HG02973 (cell line): ENCODE measurements around the gene BCAS4.
"Not testable (repeated sequence)": the region's sequence is repeated elsewhere in the genome, so short reads cannot be mapped to it uniquely, and the experiment has no call there.

Experiments
- ATAC-seq: cut with Tn5 transposase; IDR thresholded peaks from one replicate; pipeline ENCODE4 v1.9.1; 2021; ENCODE audit warnings: moderate library complexity; ENCODE audit not compliant: unreplicated experiment

BCAS4 gene

GRCh38 chr20:50769551-50770085, 25.2 kb upstream of the BCAS4 start:
- ATAC-seq, result not testable (repeated sequence)

- ATAC-seq, result not testable (repeated sequence)
These were observed 23.3 kb upstream of the BCAS4 start for GRCh38 chr20:50771419-50772080.

DNA sequence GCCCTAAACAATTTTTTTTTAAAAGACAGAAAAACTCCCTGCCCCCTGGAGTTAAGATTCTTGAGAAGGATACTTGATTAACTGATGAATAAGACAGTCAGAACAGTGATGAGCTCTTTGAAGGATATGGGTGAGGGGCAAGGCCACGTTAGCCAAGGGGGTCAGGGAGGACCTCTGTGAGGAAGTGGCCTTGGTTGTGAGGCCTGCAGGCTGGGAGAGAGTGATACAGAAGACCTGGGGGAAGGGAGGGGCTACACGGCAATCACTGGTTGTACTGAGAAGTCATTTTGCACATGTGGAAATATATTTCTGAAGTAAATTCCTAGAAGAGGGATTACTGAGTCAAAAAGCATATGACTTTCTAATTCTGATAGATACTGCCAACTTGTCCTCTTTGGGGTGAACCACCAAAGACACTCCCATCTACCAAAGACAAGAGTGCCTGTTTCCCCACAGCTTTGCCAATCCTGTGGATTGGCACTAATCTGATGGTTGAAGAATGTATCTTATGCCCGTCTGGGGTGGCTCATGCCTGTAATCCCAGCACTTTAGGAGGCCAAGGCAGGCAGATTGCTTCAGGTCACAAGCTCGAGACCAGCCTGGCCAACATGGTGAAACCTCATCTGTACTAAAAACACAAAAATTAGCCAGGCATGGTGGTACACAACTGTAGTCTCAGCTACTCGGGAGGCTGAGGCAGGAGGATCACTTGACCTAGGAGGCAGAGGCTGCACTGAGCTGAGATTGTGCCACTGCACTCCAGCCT, 22.3 kb upstream of the BCAS4 start:
- ATAC-seq, result no peak

- ATAC-seq, result no peak
These were observed 20.3 kb upstream of the BCAS4 start for GRCh38 chr20:50774515-50774914.

DNA sequence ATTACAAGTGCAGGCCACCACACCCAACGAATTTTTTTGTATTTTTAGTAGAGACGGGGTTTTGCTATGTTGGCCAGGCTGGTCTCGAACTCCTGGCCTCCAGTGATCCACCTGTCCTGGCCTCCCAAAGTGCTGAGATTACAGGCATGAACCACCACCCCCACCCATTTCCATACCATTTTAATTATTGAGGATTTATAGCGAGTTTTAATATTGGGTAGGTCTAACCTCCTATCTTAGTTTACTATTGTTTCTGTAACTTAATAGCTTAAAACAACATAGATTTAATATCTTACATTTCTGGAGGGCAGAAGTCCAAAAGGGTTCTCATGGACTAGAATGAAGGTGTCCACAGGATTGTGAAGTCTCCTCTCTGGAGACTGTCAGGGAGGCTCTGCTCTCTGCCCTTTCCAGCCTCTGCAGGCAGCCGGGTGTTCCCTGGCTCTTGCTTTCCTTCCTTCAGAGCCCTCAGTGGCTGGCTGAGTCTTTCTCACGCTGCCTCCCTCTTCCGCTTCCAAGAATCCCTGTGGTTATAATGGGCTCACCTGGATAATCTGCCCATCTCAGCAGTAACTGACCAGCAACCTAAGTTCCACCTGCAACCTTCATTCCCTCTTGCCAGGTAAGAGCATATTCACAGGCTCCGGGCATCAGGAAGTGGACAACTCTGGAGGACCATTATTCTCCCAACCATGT, 18.6 kb upstream of the BCAS4 start:
- ATAC-seq, result no peak

GRCh38 chr20:50777373-50777772, 17.5 kb upstream of the BCAS4 start:
- no peak for ATAC-seq

DNA sequence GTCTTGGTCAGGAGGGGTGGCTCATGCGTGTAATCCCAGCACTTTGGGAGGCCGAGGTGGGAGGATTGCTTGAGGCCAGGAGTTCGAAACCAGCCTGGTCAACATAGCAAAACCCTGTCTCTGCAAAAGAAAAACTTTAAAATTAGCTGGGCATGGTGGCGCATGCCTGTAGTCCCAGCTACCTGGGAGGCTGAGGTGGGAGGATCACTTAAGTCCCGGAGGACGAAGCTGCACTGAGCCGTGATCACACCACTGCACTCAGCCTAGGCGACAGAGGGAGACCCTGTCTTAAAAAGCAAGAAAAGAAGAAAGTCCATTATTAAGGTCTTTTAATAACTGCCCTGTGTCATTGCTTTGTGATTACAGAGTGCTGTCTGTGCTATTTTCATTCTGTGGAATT, 15.9 kb upstream of the BCAS4 start:
- ATAC-seq, result not testable (repeated sequence)

- ATAC-seq, result no peak
These were observed 11.5 kb upstream of the BCAS4 start for GRCh38 chr20:50783390-50783789.

- ATAC-seq, result no peak
These were observed 11.0 kb upstream of the BCAS4 start for GRCh38 chr20:50783903-50784302.

GRCh38 chr20:50784464-50784863, 10.4 kb upstream of the BCAS4 start:
- no peak for ATAC-seq

- ATAC-seq, result no peak
These were observed 8.2 kb upstream of the BCAS4 start for GRCh38 chr20:50786703-50787102.

DNA sequence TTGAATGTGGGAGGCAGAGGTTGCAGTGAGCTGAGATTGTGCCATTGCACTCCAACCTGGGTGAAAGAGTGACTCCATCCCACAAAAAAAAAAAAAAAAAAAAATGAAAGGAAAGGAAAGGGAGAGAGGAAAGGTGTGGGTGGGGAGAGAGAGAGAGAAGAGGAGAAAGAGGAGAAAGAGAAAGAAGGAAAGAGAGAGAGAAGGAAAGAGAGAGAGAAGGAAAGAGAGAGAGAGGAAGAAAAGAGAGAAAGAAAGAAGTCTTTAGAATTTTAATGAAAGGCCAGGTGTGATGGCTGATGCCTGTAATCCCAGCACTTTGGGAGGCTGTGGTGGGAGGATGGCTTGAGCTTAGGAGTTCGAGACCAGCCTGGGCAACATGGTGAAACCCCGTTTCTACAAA, 7.7 kb upstream of the BCAS4 start:
- no peak for ATAC-seq

DNA sequence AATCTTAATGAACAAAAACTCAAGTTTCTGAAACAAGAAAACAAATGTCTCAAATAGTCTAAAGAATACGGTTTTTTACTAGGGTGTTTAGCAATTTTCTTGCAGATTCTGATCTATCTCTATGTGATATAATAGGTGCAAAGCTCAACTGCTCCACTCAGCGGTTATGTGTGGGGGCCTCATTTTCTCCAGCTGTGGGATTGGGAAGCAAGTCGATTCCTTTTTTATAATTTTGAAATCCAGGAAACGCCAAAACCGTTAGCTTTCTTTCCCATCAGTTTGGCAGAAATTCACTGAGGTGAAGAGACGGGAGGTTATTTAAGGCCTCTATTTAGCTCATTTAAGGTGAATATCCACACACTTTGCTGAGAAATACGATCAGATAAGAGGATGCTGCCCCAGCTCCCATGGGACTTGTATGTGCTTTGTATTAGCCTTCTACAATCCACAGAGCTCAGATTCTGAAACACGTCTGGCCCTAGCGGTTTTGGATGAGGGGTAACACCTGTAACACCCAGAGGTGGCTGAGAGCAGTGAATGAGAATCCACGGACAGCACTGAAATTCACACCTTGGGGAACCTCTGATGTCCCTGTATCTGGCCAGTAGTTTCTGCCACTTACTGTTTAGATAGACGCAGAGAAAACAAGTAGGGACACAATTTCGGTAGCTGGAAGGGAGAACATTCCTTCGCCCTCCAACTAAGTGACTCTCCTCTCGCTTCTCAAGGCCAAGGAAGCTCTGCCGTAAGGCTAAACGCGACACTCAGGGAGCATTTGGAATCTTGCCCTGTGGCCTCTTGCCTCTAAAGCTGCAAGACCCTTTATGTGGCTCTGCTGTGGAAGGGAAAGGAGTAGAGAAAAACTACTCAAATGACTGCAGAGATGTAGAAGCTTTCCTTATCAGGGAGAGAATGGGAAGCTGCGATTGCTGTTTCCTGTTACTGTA, 6.5 kb upstream of the BCAS4 start:
- no peak for ATAC-seq

DNA sequence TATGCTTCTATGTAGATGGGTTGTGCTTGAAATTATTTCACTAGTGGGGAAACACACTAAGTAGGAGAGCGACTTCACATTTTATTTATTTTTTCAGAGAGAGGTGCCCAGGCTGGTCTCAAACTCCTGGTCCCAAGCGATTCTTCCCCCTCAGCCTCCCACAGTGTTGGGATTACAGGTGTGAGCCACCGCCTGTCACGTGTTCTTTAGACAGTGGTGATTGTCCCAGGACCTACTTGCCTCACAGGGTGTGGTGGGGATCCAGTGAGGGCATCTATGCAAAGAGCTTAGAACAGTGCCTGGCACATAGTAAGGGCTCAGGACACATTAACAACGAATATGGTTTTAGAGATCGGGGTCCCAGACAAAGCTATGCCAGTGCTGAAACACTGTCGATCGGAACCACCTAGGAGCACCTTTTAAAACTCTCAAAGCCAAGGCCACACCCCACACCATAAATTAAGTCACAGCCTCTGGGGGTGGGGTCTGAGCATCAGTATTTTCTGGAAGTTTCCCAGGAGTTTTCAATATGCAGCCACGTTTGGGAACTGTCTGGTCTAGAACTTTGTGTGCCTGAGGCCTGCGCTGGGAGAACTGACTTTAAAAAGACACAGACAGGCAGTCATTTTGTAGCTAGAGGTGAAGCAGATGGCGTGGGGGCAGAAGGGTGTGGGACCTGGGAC, 4.8 kb upstream of the BCAS4 start:
- no peak for ATAC-seq

DNA sequence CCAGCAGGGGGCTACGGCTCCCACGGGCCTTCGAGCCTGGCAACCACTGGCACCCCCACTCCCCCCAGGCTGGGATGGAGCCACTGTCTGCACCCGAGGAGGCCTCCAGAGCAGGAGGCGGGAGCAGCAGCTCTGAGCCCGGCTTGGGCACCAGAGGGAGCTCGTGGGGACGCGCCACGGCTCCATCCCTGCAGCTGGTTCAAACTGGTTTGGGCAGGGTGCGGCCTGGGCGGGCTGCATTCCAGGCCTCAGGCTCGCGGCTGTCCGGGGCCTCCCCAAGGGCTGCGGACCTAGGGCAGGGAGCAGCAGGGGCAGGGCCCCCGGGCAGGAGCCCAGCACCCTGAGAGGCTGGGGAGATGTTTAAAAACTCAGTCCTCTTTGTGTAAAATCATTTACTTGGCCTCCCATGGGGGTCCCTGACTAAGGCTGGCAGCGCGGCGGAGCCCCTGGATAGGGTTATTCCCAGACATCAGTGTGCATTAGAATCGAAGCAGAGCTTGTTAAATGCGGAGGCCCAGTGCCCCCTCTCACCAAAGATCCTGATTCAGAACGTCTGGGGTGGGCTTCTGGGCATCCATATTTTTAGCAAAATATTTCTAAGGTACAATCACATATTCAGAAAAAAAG, 4.1 kb upstream of the BCAS4 start:
- peak; percentile 49 for ATAC-seq

- no peak for ATAC-seq
These were observed 1.9 kb upstream of the BCAS4 start for GRCh38 chr20:50792708-50793574.

DNA sequence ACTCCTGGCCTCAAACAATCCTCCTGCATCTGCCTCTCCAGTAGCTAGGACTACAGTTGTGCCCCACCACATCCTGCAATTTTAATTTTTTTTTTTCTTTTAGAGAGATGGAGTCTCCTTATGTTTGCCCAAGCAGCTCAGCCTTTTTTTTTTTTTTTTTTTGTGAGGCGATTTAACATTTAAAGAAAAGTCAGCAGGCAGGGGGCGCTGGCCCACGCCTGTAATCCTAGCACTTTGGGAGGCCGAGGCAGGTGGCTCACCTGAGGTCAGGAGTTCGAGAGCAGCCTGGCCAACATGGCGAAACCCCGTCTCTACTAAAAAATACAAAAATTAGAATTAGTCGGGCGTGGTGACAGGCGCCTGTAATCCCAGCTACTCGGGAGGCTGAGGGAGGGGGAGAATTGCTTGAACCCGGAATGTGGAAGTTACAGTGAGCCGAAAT, 1.3 kb upstream of the BCAS4 start:
- not testable (repeated sequence) for ATAC-seq

- ATAC-seq, result no peak
These were observed 548 bp upstream of the BCAS4 start for GRCh38 chr20:50794181-50794845.
